SU-DHL-6 (cell line): ENCODE data around the gene IFI27.

ENCODE experiments used
- EZH2phosphoT487 ChIP-seq: fragments of 200-600 bp; sonication (generic), shearing (Covaris generic); conservative IDR thresholded peaks from 2 replicates; pipeline ENCODE4 v1.6.1; 2018; ENCODE audit warnings: mild to moderate bottlenecking, antibody characterized with exemption, low read length, moderate library complexity, mixed read lengths
- TF ChIP-seq, protein P1 (sequence below): fragments of 200-600 bp; sonication (generic); IDR thresholded peaks from one replicate; pipeline ENCODE4 v1.5.1; 2017; ENCODE audit warnings: antibody characterized with exemption, mild to moderate bottlenecking, low read length, moderate library complexity; ENCODE audit not compliant: insufficient read depth, poor library complexity, severe bottlenecking

DNA sequence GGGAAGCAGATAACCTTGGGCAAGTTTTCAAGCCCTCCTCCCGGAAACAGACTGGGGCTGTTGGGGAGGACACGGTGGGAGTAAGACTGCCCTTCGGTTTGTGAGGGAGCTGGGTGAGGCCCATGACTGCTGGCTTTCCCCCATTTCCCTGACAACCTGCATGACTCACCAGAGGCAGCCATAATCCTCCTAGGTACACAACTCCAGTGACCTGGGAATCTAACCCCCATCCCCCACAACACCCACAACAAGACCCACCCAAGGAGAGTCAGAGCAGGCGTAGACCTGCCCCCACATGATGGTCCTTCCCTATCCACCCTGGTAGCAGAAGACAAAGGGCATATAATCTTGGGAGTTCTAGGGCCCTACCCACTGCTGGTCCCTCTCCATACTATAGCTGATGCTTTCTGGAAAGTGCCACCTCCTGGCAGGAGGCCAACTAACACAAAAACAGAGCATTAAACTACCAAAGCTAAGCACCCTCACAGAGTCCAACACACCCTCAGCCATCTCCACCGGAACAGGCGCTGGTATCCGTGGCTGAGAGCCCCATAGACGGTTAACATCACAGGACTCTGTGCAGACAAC is 44.4 kb upstream of the IFI27 start:
- no peak for TF ChIP-seq EZH2phosphoT487
- TF ChIP-seq, protein P1, sequence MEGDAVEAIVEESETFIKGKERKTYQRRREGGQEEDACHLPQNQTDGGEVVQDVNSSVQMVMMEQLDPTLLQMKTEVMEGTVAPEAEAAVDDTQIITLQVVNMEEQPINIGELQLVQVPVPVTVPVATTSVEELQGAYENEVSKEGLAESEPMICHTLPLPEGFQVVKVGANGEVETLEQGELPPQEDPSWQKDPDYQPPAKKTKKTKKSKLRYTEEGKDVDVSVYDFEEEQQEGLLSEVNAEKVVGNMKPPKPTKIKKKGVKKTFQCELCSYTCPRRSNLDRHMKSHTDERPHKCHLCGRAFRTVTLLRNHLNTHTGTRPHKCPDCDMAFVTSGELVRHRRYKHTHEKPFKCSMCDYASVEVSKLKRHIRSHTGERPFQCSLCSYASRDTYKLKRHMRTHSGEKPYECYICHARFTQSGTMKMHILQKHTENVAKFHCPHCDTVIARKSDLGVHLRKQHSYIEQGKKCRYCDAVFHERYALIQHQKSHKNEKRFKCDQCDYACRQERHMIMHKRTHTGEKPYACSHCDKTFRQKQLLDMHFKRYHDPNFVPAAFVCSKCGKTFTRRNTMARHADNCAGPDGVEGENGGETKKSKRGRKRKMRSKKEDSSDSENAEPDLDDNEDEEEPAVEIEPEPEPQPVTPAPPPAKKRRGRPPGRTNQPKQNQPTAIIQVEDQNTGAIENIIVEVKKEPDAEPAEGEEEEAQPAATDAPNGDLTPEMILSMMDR, result no peak
